Dendritic cell treated with granulocyte-macrophage colony-stimulating factor and Interleukin-4, amounts not matched to agents 40 ng/mL and 50 ng/mL, for 4 days (primary cell): ENCODE data around the gene MROH7.

ENCODE experiments used
- H3K27ac Mint-ChIP-seq: one replicate; pipeline ENCODE4 v1.8.0; 2022; ENCODE audit warnings: mild to moderate bottlenecking, mixed read lengths
- H3K27me3 Mint-ChIP-seq: one replicate; pipeline ENCODE4 v1.8.0; 2022; ENCODE audit warnings: mild to moderate bottlenecking, mixed read lengths
- H3K36me3 Mint-ChIP-seq: one replicate; pipeline ENCODE4 v1.8.0; 2022; ENCODE audit warnings: low read depth, mixed read lengths
- H3K4me1 Mint-ChIP-seq: one replicate; pipeline ENCODE4 v1.8.0; 2022; ENCODE audit warnings: low read depth, mixed read lengths
- H3K4me3 Mint-ChIP-seq: one replicate; pipeline ENCODE4 v1.8.0; 2022; ENCODE audit warnings: mild to moderate bottlenecking, moderate library complexity, mixed read lengths
- H3K9me3 Mint-ChIP-seq: one replicate; pipeline ENCODE4 v1.8.0; 2022; ENCODE audit warnings: mixed read lengths
- intact Hi-C: fragments of 100-400 bp; cut with micrococcal nuclease; formaldehyde crosslinking; loops from one replicate; pipeline ENCODE4 v1.15.0; 2022

Gene MROH7

GRCh38 chr1:54681358-54681757 lies 39.8 kb downstream of the MROH7 start:
- Mint-ChIP-seq H3K27me3 (no peaks in the 10 kb centered on the region), H3K9me3 (no peaks in the 10 kb centered on the region), H3K4me3 (no peak overlapping the region), H3K36me3 (no peaks in the 10 kb centered on the region), H3K27ac (no peak overlapping the region), H3K4me1 (peaks cover 5% of the 10 kb centered on the region)
- intact Hi-C loops, result no loop called here

GRCh38 chr1:54683453-54683852 lies 41.9 kb downstream of the MROH7 start:
- H3K27me3 Mint-ChIP-seq, result no peaks in the 10 kb centered on the region
- intact Hi-C loops, result no loop called here
- no peak overlapping the region for H3K27ac Mint-ChIP-seq
- no peak overlapping the region for H3K4me3 Mint-ChIP-seq
- H3K9me3 Mint-ChIP-seq, result no peaks in the 10 kb centered on the region
- H3K4me1 Mint-ChIP-seq, result peaks cover 5% of the 10 kb centered on the region
- H3K36me3 Mint-ChIP-seq, result no peaks in the 10 kb centered on the region

- Mint-ChIP-seq H3K36me3 (no peaks in the 10 kb centered on the region), H3K4me3 (no peak overlapping the region), H3K27me3 (no peaks in the 10 kb centered on the region), H3K4me1 (no peaks in the 10 kb centered on the region), H3K27ac (no peak overlapping the region), H3K9me3 (no peaks in the 10 kb centered on the region)
- intact Hi-C loops, result no loop called here
Measured at GRCh38 chr1:54685335-54685905, 43.8 kb downstream of the MROH7 start.

GRCh38 chr1:54686155-54686554 lies 44.6 kb downstream of the MROH7 start:
- Mint-ChIP-seq H3K4me3 (no peak overlapping the region), H3K27me3 (no peaks in the 10 kb centered on the region), H3K9me3 (no peaks in the 10 kb centered on the region), H3K4me1 (no peaks in the 10 kb centered on the region), H3K36me3 (no peaks in the 10 kb centered on the region), H3K27ac (no peak overlapping the region)
- intact Hi-C loops, result no loop called here

- Mint-ChIP-seq H3K4me3 (no peak overlapping the region), H3K36me3 (no peaks in the 10 kb centered on the region), H3K9me3 (no peaks in the 10 kb centered on the region), H3K27ac (no peak overlapping the region), H3K27me3 (no peaks in the 10 kb centered on the region), H3K4me1 (no peaks in the 10 kb centered on the region)
- intact Hi-C loops, result no loop called here
Measured at GRCh38 chr1:54694771-54695170, 53.2 kb downstream of the MROH7 start.

- no peak overlapping the region for H3K27ac Mint-ChIP-seq
- H3K4me3 Mint-ChIP-seq, result no peak overlapping the region
- intact Hi-C loops, result no loop called here
- H3K4me1 Mint-ChIP-seq, result no peaks in the 10 kb centered on the region
- no peaks in the 10 kb centered on the region for H3K9me3 Mint-ChIP-seq
- H3K36me3 Mint-ChIP-seq, result no peaks in the 10 kb centered on the region
- H3K27me3 Mint-ChIP-seq, result no peaks in the 10 kb centered on the region
Measured at GRCh38 chr1:54695221-54695620, 53.6 kb downstream of the MROH7 start.

GRCh38 chr1:54695764-54696163 lies 54.2 kb downstream of the MROH7 start:
- no peaks in the 10 kb centered on the region for H3K36me3 Mint-ChIP-seq
- H3K27me3 Mint-ChIP-seq, result no peaks in the 10 kb centered on the region
- no peak overlapping the region for H3K4me3 Mint-ChIP-seq
- H3K9me3 Mint-ChIP-seq, result no peaks in the 10 kb centered on the region
- intact Hi-C loops, result no loop called here
- H3K4me1 Mint-ChIP-seq, result no peaks in the 10 kb centered on the region
- H3K27ac Mint-ChIP-seq, result no peak overlapping the region

- Mint-ChIP-seq H3K9me3 (no peaks in the 10 kb centered on the region), H3K4me1 (no peaks in the 10 kb centered on the region), H3K27ac (no peak overlapping the region), H3K27me3 (no peaks in the 10 kb centered on the region), H3K4me3 (no peak overlapping the region), H3K36me3 (no peaks in the 10 kb centered on the region)
- intact Hi-C loops, result no loop called here
Measured at GRCh38 chr1:54696262-54696661, 54.7 kb downstream of the MROH7 start.

- intact Hi-C loops, result no loop called here
- H3K36me3 Mint-ChIP-seq, result no peaks in the 10 kb centered on the region
- no peaks in the 10 kb centered on the region for H3K4me1 Mint-ChIP-seq
- no peaks in the 10 kb centered on the region for H3K9me3 Mint-ChIP-seq
- no peak overlapping the region for H3K27ac Mint-ChIP-seq
- H3K4me3 Mint-ChIP-seq, result no peak overlapping the region
- no peaks in the 10 kb centered on the region for H3K27me3 Mint-ChIP-seq
Measured at GRCh38 chr1:54697896-54698295, 56.3 kb downstream of the MROH7 start.

- intact Hi-C loops, result no loop called here
- H3K27me3 Mint-ChIP-seq, result no peaks in the 10 kb centered on the region
- no peaks in the 10 kb centered on the region for H3K4me1 Mint-ChIP-seq
- H3K36me3 Mint-ChIP-seq, result no peaks in the 10 kb centered on the region
- H3K4me3 Mint-ChIP-seq, result no peak overlapping the region
- no peak overlapping the region for H3K27ac Mint-ChIP-seq
- H3K9me3 Mint-ChIP-seq, result no peaks in the 10 kb centered on the region
Measured at GRCh38 chr1:54698346-54698745, 56.8 kb downstream of the MROH7 start.

- Mint-ChIP-seq H3K27me3 (no peaks in the 10 kb centered on the region), H3K4me3 (no peak overlapping the region), H3K36me3 (no peaks in the 10 kb centered on the region), H3K4me1 (no peaks in the 10 kb centered on the region), H3K9me3 (no peaks in the 10 kb centered on the region), H3K27ac (no peak overlapping the region)
- intact Hi-C loops, result no loop called here
Measured at GRCh38 chr1:54699936-54700525, 58.4 kb downstream of the MROH7 start.

- Mint-ChIP-seq H3K4me3 (no peak overlapping the region), H3K27ac (no peak overlapping the region), H3K27me3 (no peaks in the 10 kb centered on the region), H3K36me3 (no peaks in the 10 kb centered on the region), H3K9me3 (no peaks in the 10 kb centered on the region), H3K4me1 (no peaks in the 10 kb centered on the region)
- intact Hi-C loops, result no loop called here
Measured at GRCh38 chr1:54701066-54701465, 59.5 kb downstream of the MROH7 start.

- intact Hi-C loops, result no loop called here
- no peaks in the 10 kb centered on the region for H3K36me3 Mint-ChIP-seq
- H3K9me3 Mint-ChIP-seq, result no peaks in the 10 kb centered on the region
- H3K4me1 Mint-ChIP-seq, result no peaks in the 10 kb centered on the region
- no peaks in the 10 kb centered on the region for H3K27me3 Mint-ChIP-seq
- no peak overlapping the region for H3K4me3 Mint-ChIP-seq
- no peak overlapping the region for H3K27ac Mint-ChIP-seq
Measured at GRCh38 chr1:54701996-54702395, 60.4 kb downstream of the MROH7 start.

- H3K4me1 Mint-ChIP-seq, result no peaks in the 10 kb centered on the region
- H3K4me3 Mint-ChIP-seq, result no peak overlapping the region
- H3K27ac Mint-ChIP-seq, result no peak overlapping the region
- H3K27me3 Mint-ChIP-seq, result no peaks in the 10 kb centered on the region
- no peaks in the 10 kb centered on the region for H3K9me3 Mint-ChIP-seq
- H3K36me3 Mint-ChIP-seq, result no peaks in the 10 kb centered on the region
- intact Hi-C loops, result no loop called here
Measured at GRCh38 chr1:54703471-54703870, 61.9 kb downstream of the MROH7 start.

- H3K27ac Mint-ChIP-seq, result no peak overlapping the region
- no peaks in the 10 kb centered on the region for H3K36me3 Mint-ChIP-seq
- H3K27me3 Mint-ChIP-seq, result no peaks in the 10 kb centered on the region
- H3K9me3 Mint-ChIP-seq, result no peaks in the 10 kb centered on the region
- H3K4me1 Mint-ChIP-seq, result no peaks in the 10 kb centered on the region
- intact Hi-C loops, result no loop called here
- H3K4me3 Mint-ChIP-seq, result no peak overlapping the region
Measured at GRCh38 chr1:54705153-54705552, 63.6 kb downstream of the MROH7 start.
